Fibroblast of pulmonary artery (primary cell): ENCODE data around the gene COL4A1.

Experiments used
- DNase-seq: peaks from one replicate; pipeline ENCODE4 v3.0.0-alpha.2; 2010; ENCODE audit warnings: low read depth
- H3K4me3 ChIP-seq: replicated peaks from 2 replicates; pipeline ENCODE4 v1.5.1; 2011; ENCODE audit warnings: low read depth, mild to moderate bottlenecking, control low read depth, low read length, moderate library complexity
- TF ChIP-seq, protein P1 (sequence below): IDR thresholded peaks from 2 replicates; pipeline ENCODE4 v1.5.1; 2011; ENCODE audit warnings: mild to moderate bottlenecking, control low read depth, low read length, inconsistent platforms; ENCODE audit errors: missing control alignments

The COL4A1 gene

DNA sequence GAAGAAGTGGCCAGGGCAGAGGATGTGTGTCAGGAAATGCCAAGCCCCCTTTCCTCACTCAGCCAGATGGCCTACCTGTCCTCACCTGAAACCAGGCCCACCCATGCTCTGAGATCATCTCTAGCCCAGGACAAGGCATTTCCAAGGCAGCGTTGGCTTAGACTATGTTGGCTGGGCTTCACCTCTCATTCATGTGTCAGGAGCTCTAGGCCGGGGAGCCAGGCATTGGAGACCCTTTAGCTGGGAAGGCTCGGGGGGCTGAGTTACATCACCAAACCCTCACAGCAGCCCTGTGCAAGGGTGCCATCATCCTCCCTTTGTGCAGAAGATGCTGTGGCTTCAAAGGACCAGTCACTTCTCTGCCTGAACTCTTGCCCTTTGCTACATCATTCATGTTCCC is 40.1 kb upstream of the COL4A1 start:
- TF ChIP-seq, protein P1, sequence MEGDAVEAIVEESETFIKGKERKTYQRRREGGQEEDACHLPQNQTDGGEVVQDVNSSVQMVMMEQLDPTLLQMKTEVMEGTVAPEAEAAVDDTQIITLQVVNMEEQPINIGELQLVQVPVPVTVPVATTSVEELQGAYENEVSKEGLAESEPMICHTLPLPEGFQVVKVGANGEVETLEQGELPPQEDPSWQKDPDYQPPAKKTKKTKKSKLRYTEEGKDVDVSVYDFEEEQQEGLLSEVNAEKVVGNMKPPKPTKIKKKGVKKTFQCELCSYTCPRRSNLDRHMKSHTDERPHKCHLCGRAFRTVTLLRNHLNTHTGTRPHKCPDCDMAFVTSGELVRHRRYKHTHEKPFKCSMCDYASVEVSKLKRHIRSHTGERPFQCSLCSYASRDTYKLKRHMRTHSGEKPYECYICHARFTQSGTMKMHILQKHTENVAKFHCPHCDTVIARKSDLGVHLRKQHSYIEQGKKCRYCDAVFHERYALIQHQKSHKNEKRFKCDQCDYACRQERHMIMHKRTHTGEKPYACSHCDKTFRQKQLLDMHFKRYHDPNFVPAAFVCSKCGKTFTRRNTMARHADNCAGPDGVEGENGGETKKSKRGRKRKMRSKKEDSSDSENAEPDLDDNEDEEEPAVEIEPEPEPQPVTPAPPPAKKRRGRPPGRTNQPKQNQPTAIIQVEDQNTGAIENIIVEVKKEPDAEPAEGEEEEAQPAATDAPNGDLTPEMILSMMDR, result no peak
- no peak overlapping the region for H3K4me3 ChIP-seq
- no peak for DNase-seq

DNA sequence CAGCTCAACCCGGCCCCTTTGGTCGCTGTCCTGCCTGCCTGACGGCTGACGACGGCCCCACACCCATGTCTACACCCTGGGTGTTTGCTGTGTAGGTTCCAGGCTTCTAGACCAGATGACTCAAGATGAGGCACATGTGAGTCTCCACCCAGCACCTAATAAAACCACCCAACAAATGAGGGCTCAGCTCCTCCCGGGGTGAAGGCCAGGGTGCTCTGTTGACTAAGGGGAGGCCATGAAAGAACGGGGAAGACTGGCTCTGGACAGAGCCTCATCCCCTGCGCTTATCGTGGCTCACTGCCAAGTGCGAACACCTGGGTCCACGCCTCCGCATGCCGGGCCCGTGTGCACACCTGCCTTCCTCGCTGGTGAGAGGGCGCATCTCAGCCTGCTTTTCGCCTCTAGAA is 39.7 kb upstream of the COL4A1 start:
- TF ChIP-seq, protein P1, result no peak
- no peak for DNase-seq

DNA sequence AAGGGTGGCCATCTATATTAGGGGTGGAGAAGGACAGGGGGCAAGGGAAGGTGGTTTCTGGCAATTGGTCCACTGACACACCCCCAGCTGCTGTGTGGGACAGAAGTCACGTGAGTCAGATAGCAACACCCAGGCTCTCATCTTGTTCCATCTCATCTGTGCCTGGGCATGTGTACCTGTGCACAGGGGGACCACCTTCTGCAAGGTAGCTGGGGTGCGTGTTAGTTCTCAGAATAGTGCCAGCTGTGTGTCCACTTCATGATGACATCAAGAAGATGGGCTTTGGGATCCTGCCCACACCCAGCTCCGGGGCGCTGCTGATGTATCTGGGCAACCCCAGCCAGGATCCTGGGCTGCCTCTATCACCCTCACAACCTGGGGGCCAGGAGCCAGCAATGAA is 38.7 kb upstream of the COL4A1 start:
- no peak for DNase-seq
- TF ChIP-seq, protein P1, result no peak
- H3K4me3 ChIP-seq, result no peak overlapping the region

More for the DNA sequence above, 39.7 kb upstream of the COL4A1 start:
- no peak overlapping the region for H3K4me3 ChIP-seq

DNA sequence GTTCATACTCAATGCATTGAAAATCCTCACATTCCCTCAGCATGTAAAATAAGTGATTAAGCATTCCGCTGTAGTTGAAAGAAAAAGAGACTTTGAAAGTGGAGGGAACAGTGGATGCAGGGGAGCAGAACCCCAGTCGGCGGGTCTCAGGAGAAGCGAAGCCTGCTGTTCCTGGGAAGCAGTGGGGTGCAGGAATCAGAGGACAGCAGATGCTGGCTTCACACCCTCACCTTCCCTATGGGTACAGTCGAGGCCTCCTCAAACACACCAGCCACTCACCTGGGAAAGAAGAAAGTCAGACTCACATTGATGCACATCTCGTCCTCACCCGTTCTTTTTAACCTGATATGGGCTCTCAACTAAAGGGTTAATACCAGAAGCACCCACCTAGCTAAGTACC is 38.3 kb upstream of the COL4A1 start:
- no peak overlapping the region for H3K4me3 ChIP-seq
- TF ChIP-seq, protein P1, result no peak

DNA sequence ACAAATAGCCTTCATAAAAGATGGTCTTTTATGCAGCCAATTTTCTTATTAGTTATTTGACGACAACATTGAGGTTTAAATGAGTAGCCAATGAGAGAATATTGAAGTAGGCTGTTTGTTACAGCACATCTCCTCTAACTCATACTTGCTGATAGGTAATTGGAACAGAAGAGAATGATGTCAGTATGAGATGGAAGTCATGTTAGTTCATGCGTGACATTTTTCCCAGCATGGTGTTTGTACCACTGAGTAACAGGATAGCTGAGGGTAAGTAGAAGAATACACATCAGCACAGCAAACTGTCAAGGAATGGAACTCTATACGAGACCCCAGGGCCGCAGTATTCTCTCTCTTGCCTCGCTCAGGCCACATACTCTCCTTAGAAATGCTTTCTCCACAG is 37.4 kb upstream of the COL4A1 start:
- no peak overlapping the region for H3K4me3 ChIP-seq
- DNase-seq, result no peak
- TF ChIP-seq, protein P1, result no peak

More for the DNA sequence above, 38.3 kb upstream of the COL4A1 start:
- no peak for DNase-seq

DNA sequence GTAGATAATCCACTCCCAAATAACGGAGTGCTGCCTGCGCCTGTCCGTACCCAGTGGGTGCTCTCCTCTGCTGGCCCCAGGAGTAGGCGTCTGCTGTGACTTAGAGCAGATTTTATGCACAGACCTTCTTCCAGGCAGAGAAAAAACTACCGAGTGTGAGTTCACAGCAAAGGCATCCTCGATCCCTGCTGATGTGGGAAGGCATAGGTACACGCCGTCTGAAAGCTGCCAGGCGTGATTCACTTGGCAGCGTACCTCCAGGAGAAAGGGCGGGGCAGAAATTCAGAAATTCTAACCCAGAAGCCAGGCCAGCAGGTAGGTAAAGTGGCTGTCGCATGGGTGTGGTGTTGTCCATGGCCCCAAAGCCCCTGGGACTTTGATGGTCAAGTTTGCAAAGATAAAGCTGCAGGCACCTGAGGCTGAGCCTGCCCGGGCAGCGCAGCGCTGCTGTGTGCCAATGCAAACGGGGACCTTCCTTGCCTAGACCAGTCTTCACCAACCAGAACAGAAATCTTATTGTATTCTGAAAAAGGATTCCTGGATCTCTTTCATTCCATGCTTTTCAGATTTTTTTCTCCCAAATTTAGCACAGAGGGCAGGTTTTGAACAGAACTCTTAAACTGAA is 36.4 kb upstream of the COL4A1 start:
- DNase-seq, result no peak
- H3K4me3 ChIP-seq, result no peak overlapping the region
- TF ChIP-seq, protein P1, result no peak

DNA sequence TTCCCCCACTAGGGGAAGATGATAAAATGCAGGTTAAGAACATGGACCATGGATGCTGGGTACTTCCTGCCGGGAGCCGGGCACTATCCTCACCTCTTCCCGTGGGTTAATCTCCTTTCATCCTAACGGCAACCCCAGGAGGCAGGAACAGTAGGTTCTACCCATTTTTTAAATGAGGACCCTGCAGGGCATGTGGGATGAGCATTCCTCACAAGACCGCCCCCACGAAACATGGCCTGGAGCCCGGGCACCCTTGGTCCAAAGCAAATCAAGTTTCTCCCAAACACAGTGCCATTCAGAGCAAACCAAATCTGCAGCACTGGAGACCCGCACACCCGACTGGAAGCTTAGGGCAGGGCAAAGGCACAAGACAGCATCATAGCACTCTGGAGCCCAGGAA is 35.5 kb upstream of the COL4A1 start:
- TF ChIP-seq, protein P1, result no peak
- no peak for DNase-seq
- no peak overlapping the region for H3K4me3 ChIP-seq
